Esophagus (tissue), 2 donors: Measurements from ENCODE around the gene C5AR1. TPM values are rescaled to one million over a fixed set of nuclear protein-coding genes. Genes with fewer than 3 reads are reported as not detected.
"Not testable (repeated sequence)": the region's sequence is repeated elsewhere in the genome, so short reads cannot be mapped to it uniquely, and the experiment has no call there.

Source experiments
- H3K27ac ChIP-seq, 2 donors: one replicate each; pipeline ENCODE4 v1.5.1; 2013; ENCODE audit warnings: low read depth in 2 of 2, mild to moderate bottlenecking in 2 of 2, inconsistent platforms in 1 of 2, low read length in 1 of 2, moderate library complexity in 1 of 2
- H3K27me3 ChIP-seq, 2 donors: one replicate each; pipeline ENCODE4 v1.6.1; 2013; ENCODE audit warnings: low read length in 2 of 2, control low read depth in 1 of 2, mild to moderate bottlenecking in 1 of 2; ENCODE audit not compliant: insufficient read depth in 2 of 2, control insufficient read depth in 1 of 2
- H3K36me3 ChIP-seq, 2 donors: one replicate each; pipeline ENCODE4 v1.6.1; 2013; ENCODE audit warnings: low read length in 1 of 2; ENCODE audit not compliant: control insufficient read depth in 2 of 2, insufficient read depth in 2 of 2
- H3K4me1 ChIP-seq, 2 donors: one replicate each; pipeline ENCODE4 v1.6.1; 2013; ENCODE audit warnings: low read length in 1 of 2; ENCODE audit not compliant: control insufficient read depth in 2 of 2, insufficient read depth in 2 of 2
- H3K4me3 ChIP-seq, 2 donors: one replicate each; pipeline ENCODE4 v1.5.1; 2013; ENCODE audit warnings: low read length in 2 of 2, mild to moderate bottlenecking in 2 of 2, low read depth in 1 of 2, moderate library complexity in 1 of 2
- H3K9me3 ChIP-seq, 2 donors: one replicate each; pipeline ENCODE4 v1.6.1; 2013; ENCODE audit warnings: mild to moderate bottlenecking in 2 of 2, low read depth in 1 of 2, low read length in 1 of 2, moderate library complexity in 1 of 2; ENCODE audit not compliant: control insufficient read depth in 2 of 2, insufficient read depth in 1 of 2
- WGBS, 2 donors: extraction: QIAGEN DNeasy Blood & Tissue Kit; methylation state at CpG; one replicate each; pipeline ENCODE4 v1.1.7; 2013; 5-methylcytosine and 5-hydroxymethylcytosine counted together
- polyA plus RNA-seq, 2 donors: library from polyadenylated mRNA; stranded (reverse); fragments of 200-250 nt; gene quantifications; one replicate each; pipeline ENCODE4 v1.2.3, GENCODE V29; 2013
- donor health status: healthy with polysubstance abuse.
- donor health status: Bipolar disorder and iron deficiency.

The C5AR1 gene
- polyA plus RNA-seq, 2 donors, result 0.71 to 0.96 TPM

DNA sequence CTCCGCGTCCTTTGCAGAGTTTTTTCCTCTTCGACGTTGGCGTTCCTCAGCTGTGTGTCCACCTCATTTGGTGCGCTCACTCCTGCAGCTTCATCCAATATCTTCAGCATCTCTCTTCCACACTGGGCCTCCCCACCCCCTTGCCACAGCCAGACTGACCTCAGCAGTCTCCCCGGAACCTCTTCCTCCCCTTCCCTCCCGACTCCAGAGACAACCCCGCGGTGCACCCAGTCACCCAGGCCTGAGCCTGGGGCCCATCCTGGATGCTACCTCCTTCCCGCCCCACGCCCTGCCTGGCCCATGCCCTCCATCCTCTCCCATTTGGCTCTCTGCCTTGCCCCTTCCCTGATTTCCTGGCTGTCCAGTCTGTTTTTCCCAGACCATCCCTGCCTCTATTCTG is 14.2 kb downstream of the C5AR1 start:
- H3K9me3 ChIP-seq, result no peaks in the 10 kb centered on the region
- no peak overlapping the region for H3K27ac ChIP-seq
- H3K4me3 ChIP-seq, result no peak overlapping the region
- no peaks in the 10 kb centered on the region for H3K36me3 ChIP-seq
- no peaks in the 10 kb centered on the region for H3K27me3 ChIP-seq
- 79 to 81% methylated on average over 12 of the region's 12 CpGs for WGBS, 2 donors
- H3K4me1 ChIP-seq, result no peaks in the 10 kb centered on the region

DNA sequence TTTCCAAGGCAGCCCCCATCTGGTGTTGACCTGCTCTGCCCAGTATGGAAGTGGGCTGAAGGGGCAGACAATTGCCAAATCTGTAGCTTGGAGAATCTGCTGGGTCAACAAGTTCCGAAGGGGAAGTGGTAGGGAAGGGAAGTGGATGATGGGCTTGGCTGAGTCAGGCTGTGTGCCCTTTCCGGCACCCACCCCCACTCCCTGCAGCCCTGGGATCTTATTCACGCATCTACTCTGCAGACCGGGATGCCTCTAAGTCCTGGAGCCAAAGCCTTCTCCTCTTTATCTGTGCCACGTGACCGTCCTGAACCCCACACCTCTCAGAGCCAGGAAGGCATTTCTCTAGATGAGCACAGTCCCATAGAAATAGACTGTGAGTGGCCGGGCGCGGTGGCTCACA is 14.8 kb downstream of the C5AR1 start:
- WGBS, 2 donors, result 52 to 58% methylated on average over 9 of the region's 9 CpGs
- no peaks in the 10 kb centered on the region for H3K36me3 ChIP-seq
- H3K27ac ChIP-seq, result no peak overlapping the region

DNA sequence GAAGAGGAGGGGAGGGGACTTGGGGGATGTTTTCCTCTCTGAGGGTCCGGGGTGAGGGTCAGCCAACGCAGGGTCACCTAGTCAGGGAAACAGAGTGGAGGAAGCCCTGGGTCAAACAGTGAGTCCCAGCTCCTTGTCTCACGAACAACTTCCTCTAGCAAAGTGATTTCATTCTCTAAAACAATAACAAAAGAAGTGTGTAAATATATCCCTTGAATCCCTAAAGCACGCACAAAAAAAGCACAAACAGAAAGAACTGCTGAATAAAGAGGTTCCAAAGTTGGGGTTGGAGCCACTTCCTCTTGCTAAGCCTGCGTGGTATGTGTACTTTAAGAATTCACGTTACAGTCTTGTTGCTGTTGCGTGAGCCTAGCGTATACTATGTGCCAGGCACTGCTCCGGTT is 20.8 kb downstream of the C5AR1 start:
- Histone ChIP-seq H3K4me3 (no peak overlapping the region), H3K9me3 (no peaks in the 10 kb centered on the region), H3K27me3 (no peaks in the 10 kb centered on the region), H3K36me3 (no peaks in the 10 kb centered on the region), H3K27ac (peak overlapping the region in 1 of 2 donors; percentile 84), H3K4me1 (peaks cover 0 to 4% of the 10 kb centered on the region in 2 donors)
- WGBS, 2 donors, result 29 to 32% methylated on average over 9 of the region's 9 CpGs

More for the DNA sequence above, 14.8 kb downstream of the C5AR1 start:
- no peaks in the 10 kb centered on the region for H3K4me1 ChIP-seq
- H3K4me3 ChIP-seq, result no peak overlapping the region
- no peaks in the 10 kb centered on the region for H3K27me3 ChIP-seq
- H3K9me3 ChIP-seq, result no peaks in the 10 kb centered on the region

DNA sequence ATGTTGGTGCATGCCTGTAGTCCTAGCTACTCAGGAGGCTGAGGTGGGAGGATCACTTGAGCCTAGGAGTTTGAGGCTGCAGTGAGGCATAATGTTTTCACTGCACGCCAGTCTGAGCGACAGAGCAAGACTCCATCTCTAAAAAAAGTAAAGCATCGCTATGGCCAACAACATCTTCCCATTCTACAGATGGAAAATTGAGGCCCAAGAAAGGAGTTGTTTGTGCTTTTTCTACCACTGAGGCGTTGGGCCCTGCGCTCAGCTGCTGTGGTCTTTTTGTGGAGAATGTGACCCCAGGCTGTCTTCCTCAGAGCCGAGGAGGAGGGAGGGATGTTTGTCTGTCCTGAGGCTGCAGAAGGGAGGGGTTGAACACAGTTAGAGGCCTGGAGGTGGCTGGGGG is 21.8 kb downstream of the C5AR1 start:
- Histone ChIP-seq H3K4me3 (no peak overlapping the region), H3K27ac (no peak overlapping the region), H3K27me3 (no peaks in the 10 kb centered on the region), H3K4me1 (peaks cover 0 to 4% of the 10 kb centered on the region in 2 donors), H3K36me3 (no peaks in the 10 kb centered on the region), H3K9me3 (no peaks in the 10 kb centered on the region)
- WGBS, 2 donors, result 84 to 85% methylated on average over 6 of the region's 6 CpGs

DNA sequence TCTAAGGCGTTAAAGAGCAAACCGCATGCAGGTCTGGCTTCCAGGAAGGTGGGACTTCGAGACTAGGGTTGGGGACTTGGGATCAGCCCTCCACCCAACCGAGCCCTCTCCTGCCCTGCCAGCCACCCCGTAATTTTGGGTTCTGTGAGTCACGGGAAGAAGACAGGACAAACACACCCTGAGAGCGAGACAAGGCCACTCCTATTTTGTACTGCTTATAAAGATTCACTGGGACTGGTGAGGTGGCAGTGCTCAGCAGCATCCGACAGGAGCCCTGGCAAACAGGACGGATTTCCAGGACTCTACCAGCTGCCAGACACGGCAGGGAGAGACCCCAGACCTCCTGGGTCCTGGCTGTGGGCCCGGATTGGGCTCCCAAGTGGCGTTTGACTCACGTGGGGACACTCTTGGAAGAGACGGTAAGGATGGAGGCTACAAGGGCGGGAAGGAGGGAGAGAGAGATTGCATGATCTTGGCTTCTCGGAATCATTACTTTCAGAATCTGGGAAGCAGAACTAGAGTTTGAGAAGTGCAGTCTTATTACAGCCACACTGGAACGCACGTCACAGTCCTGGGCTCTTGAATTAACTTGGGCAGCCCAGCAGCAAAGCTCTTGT is 22.4 kb downstream of the C5AR1 start, which contains the start of gene C5AR2:
TSS of gene C5AR2 (plus strand) at position 245 of the 617 bp plus-strand sequence. CDS start 8,625 bp downstream, outside the sequence.
- no peak within 1 kb of the TSS for H3K27ac ChIP-seq
- H3K27me3 ChIP-seq, result no peaks in the 10 kb centered on the region
- H3K4me1 ChIP-seq, result peaks cover 0 to 4% of the 10 kb centered on the region in 2 donors
- H3K9me3 ChIP-seq, result no peaks in the 10 kb centered on the region
- WGBS, 2 donors, result 49 to 50% methylated on average over 18 of the region's 18 CpGs
- H3K4me3 ChIP-seq, result no peak within 1 kb of the TSS
- no peaks in the 10 kb centered on the region for H3K36me3 ChIP-seq

DNA sequence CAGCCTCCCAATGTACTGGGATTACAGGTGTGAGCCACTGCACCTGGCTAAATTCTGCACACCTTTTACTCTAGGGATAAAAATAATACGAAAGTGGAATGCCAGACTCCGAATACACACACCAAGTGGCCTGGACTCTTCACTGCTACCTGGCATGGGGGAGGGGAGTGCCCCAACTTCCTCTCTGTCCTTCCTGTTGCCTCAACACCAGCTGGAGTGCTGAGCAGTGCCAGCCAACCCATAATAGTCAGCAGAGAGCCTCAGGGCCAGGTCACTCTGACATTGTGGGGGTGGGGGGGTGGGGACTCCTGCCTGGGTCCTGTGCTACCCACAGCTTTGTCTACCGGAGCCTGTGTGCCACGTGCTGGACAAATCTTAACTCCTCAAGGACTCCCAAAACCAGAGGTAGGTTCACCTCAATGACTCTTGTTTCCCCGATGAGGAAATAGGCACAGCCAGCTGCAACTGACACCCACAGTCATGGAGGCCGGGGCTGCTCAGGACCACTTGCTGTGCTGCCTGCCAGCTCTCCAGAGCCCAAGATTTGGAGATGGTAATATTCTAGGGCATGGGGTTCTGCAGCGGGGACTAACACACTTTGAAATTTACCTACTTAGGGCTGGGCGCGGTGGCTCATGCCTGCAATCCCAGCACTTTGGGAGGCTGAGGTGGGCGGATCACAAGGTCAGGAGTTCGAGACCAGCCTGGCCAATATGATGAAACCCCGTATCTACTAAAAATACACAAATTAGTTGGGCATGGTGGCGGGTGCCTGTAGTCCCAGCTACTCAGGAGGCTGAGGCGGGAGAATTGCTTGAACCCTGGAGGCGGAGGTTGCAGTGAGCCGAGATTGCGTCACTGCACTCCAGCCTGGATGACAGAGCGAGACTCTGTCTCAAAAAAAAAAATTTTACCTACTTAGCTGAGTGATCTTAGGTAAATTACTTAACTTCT is 27.4 kb downstream of the C5AR1 start:
- not testable (repeated sequence) for H3K9me3 ChIP-seq, H3K27me3 ChIP-seq, H3K36me3 ChIP-seq, H3K4me3 ChIP-seq, H3K27ac ChIP-seq, H3K4me1 ChIP-seq
- 75% methylated on average over 18 of the region's 18 CpGs for WGBS, 2 donors

DNA sequence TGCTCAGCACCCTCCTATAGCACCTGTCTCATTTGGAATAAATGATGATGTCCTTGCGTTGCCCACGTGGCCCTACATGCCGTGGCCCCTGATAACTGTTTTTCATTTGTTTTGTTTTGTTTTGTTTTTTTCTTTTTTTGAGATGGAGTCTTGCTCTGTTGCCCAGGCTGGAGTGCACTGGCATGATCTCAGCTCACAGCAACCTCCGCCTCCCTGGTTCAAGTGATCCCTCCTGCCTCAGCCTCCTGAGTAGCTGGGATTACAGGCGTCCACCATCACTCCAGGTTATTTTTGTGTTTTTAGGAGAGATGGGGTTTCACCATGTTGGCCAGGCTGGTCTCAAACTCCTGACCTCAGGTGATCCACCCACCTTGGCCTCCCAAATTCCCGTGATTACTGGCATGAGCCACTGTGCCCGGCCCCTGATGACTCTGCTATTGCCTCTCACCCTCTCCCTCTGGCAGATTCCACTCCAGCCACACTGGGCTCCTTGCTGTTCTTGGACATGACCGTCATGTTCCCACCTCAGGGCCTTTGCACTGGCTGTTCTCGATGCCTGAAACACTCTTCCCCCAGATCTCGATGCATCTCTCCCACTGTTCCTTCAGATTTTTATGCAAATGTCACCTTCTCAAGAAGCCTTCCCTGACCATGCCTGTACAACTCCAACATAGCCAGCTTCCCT is 29.7 kb downstream of the C5AR1 start:
- H3K36me3 ChIP-seq, result no peaks in the 10 kb centered on the region
- H3K4me3 ChIP-seq, result no peak overlapping the region
- 71 to 79% methylated on average over 10 of the region's 10 CpGs for WGBS, 2 donors

DNA sequence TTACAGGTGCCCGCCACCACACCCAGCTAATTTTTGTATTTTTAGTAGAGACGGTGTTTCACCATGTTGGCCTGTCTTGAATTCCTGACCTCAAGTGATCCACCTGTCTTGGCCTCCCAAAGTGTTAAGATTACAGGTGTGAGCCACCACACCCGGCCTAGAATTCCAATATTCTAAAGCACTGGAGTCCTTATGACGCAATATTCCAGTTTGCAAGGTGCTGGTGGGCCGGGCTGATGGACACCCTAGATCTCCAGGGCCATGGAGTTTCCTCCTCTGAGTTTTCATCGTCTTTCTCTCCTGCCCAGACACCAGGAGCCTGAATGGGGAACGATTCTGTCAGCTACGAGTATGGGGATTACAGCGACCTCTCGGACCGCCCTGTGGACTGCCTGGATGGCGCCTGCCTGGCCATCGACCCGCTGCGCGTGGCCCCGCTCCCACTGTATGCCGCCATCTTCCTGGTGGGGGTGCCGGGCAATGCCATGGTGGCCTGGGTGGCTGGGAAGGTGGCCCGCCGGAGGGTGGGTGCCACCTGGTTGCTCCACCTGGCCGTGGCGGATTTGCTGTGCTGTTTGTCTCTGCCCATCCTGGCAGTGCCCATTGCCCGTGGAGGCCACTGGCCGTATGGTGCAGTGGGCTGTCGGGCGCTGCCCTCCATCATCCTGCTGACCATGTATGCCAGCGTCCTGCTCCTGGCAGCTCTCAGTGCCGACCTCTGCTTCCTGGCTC is 31.0 kb downstream of the C5AR1 start:
- H3K36me3 ChIP-seq, result no peaks in the 10 kb centered on the region
- H3K4me1 ChIP-seq, result no peaks in the 10 kb centered on the region
- no peak overlapping the region for H3K4me3 ChIP-seq
- peaks cover 0 to 2% of the 10 kb centered on the region in 2 donors for H3K9me3 ChIP-seq
- H3K27me3 ChIP-seq, result no peaks in the 10 kb centered on the region
- WGBS, 2 donors, result 94% methylated on average over 27 to 29 of the region's 29 CpGs
- no peak overlapping the region for H3K27ac ChIP-seq

More for the DNA sequence above, 29.7 kb downstream of the C5AR1 start:
- peaks cover 0 to 2% of the 10 kb centered on the region in 2 donors for H3K9me3 ChIP-seq
- no peak overlapping the region for H3K27ac ChIP-seq
- no peaks in the 10 kb centered on the region for H3K4me1 ChIP-seq
- H3K27me3 ChIP-seq, result no peaks in the 10 kb centered on the region

DNA sequence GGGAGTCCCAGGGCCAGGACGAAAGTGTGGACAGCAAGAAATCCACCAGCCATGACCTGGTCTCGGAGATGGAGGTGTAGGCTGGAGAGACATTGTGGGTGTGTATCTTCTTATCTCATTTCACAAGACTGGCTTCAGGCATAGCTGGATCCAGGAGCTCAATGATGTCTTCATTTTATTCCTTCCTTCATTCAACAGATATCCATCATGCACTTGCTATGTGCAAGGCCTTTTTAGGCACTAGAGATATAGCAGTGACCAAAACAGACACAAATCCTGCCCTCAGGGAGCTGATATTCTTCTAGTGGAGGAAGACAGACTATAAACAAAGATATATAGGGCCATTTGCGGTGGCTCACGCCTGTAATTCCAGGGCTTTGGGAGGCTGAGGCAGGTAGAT is 32.1 kb downstream of the C5AR1 start:
- 85 to 90% methylated on average over 4 of the region's 4 CpGs for WGBS, 2 donors
- Histone ChIP-seq H3K4me3 (no peak overlapping the region), H3K27me3 (no peaks in the 10 kb centered on the region), H3K36me3 (no peaks in the 10 kb centered on the region), H3K27ac (no peak overlapping the region), H3K9me3 (peaks cover 0 to 2% of the 10 kb centered on the region in 2 donors), H3K4me1 (no peaks in the 10 kb centered on the region)
